ENCODE results near the gene RLN2.

RLN2 gene

DNA sequence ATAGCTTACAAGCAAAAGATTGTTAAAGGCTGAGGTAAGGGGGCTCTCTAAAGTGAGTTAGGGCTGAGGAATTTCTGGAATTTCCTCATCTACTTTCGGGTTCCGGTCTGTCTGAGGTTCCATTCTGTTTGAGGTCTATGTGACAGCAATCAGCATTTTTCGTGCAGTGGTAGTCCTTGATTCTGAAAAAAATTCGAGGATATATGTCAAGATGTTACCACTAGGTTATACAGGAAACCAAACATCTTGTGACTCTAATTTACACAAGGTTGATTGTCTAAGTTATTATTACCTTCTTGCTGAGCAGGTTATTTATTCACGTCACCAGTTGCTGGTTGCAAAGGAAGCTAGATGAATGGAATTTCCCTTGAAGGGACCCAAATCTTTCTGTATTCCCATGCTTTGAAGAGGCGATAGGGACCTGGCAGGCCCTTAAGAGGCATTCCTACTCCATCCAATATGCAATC is 35.2 kb downstream of the RLN2 start:
- no peak for DNase-seq (ENCODE audit: low spot score)

DNA sequence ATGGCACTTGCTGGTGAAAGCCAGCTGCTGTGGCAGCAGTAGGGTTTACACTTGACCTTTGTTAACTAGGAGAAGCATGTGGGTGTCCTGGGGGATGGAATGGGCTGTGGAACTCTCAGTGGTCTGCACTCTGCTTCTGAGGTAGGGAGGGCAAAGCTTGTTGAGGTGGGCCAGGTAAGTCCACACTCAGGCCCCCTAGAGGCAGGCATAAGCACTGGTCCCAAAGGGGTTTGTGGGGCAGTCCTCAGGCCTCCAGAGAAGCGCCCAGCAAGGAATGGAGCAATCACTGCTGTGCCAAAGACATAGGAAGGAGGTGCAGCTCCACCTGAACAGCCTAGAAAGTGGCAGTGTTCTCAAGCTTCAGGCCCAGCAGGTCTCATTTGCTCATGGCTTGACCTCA is 38.6 kb downstream of the RLN2 start:
- no peak for DNase-seq (ENCODE audit: low spot score)

DNA sequence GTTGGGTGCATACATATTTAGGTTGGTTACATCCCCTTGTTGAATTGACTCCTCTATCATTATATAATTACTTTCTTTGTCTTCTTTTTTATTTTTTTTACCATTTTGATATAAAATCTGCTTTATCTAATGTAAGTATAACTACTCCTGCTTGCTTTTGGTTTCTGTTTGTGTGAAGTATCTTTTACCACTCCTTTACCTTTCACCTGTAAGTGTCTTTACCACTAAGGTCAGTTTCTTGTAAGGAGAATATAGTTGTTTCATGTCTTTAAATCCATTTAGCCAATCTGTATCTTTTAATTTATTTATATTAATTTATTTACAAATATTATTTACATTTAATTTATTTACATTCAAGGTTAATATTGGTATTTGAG is 40.3 kb downstream of the RLN2 start:
- no peak for DNase-seq (ENCODE audit: low spot score)

DNA sequence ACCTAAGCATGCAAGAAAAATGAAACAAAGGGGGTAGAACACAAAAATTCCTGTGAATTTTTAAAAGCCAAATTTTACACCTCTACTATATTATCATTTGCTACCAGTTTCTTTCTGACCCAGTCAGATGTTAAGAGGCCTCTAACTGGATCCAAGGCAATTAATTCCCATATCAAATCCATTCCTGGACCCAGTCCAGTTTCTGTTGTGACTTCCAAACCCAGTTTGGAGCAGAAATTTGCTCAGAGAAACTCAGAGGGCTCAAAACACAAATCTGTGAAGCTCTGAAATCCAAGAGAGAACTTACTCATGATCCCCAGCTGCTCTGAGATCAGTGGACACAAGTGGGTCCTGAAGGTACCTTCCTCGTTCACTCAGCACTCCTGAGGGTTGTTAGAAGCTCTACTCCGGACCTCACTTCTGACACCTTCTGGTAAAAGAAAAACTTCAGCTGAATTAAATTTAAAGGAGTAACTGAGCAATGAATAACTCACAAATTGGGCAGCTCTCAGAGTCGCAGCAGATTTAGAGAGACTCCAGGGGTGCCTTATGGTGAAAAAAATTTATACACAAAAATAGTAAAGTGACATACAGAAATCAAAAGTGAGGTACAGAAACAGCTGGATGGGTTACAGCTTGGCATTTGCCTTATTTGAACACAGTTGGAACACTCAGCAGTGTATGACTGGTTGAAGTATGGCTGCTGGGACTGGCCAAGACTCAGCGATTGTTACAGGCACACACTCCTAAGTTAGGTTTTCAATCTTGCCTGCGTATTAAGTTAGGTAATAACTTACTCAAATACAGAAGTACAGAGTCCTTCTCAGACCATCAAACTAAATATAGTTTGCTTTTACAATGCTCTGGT is 40.9 kb downstream of the RLN2 start:
- no peak for DNase-seq (ENCODE audit: low spot score)

Small RNAs within 50 kb of the gene (small RNA-seq; reads per million reads assigned to genes)
- 0 reads per million in 2 experiments for gene HMGN2P31

Measured in SK-N-DZ (cell line).